IMR-90 (cell line): Measurements from ENCODE around the gene ELANE. TPM values are rescaled to one million over a fixed set of nuclear protein-coding genes. Genes with fewer than 3 reads are reported as not detected.

Source experiments
- ATAC-seq: fragments of 200-7000 bp; cut with Tn5 transposase; 2 replicates; pipeline ENCODE4 v1.9.1; 2020; ENCODE audit warnings: low read depth, mild to moderate bottlenecking, moderate library complexity
- BruUV-seq: library from RNA; stranded (reverse); fragments of 400-500 nt; replicated peaks from 2 replicates; lab custom pipeline; 2021; lab: Mats Ljungman, UMichigan
- CTCF ChIA-PET: fragments of 300-600 bp; formaldehyde crosslinking; extraction: SDS; loops from one replicate; lab custom pipeline; 2021; ENCODE audit warnings: antibody characterized with exemption; lab: Yijun Ruan, JAX
- POLR2A ChIA-PET: fragments of 300-600 bp; sonication (Branson Sonifier 250); formaldehyde crosslinking; loops from one replicate; lab custom pipeline; 2022; ENCODE audit warnings: antibody characterized with exemption; ENCODE audit not compliant: unreplicated experiment; lab: Charles Lee
- DNase-seq: peaks from one replicate; pipeline ENCODE4 v3.0.0; 2013
- H2AFZ ChIP-seq: replicated peaks from 2 replicates; pipeline ENCODE3; 2013; ENCODE audit warnings: low read length, mild to moderate bottlenecking; ENCODE audit not compliant: poor library complexity
- H2AK5ac ChIP-seq: 2 replicates; pipeline ENCODE4 v1.6.1; 2013; ENCODE audit warnings: low read depth, low read length, inconsistent platforms
- H2AK9ac ChIP-seq: replicated peaks from 2 replicates; pipeline ENCODE3; 2013; ENCODE audit warnings: mild to moderate bottlenecking, low read depth, low read length, moderate library complexity; ENCODE audit not compliant: poor library complexity
- H2BK120ac ChIP-seq: 2 replicates; pipeline ENCODE4 v1.6.1; 2013; ENCODE audit warnings: low read depth, low read length, inconsistent platforms
- H2BK15ac ChIP-seq: 3 replicates; pipeline ENCODE4 v1.6.1; 2013; ENCODE audit warnings: low read depth, low read length, inconsistent platforms
- H2BK20ac ChIP-seq: 2 replicates; pipeline ENCODE4 v1.6.1; 2013; ENCODE audit warnings: low read depth, mild to moderate bottlenecking, inconsistent platforms, low read length, moderate library complexity
- H2BK5ac ChIP-seq: 2 replicates; pipeline ENCODE4 v1.6.1; 2013; ENCODE audit warnings: mild to moderate bottlenecking, low read depth, low read length, inconsistent platforms; ENCODE audit not compliant: poor library complexity, severe bottlenecking
- H3K14ac ChIP-seq: replicated peaks from 2 replicates; pipeline ENCODE4 v1.6.1; 2013; ENCODE audit warnings: low read depth, low read length, inconsistent platforms
- H3K18ac ChIP-seq: 2 replicates; pipeline ENCODE4 v1.6.1; 2013; ENCODE audit warnings: low read depth, low read length, control low read depth
- H3K23ac ChIP-seq: 2 replicates; pipeline ENCODE4 v1.6.1; 2013; ENCODE audit warnings: low read depth, low read length, inconsistent platforms
- H3K27ac ChIP-seq: 2 replicates; pipeline ENCODE4 v1.5.1; 2013; ENCODE audit warnings: mild to moderate bottlenecking, control low read depth, low read length; ENCODE audit not compliant: insufficient read depth
- H3K27me3 ChIP-seq: 2 replicates; pipeline ENCODE4 v1.6.1; 2013; ENCODE audit warnings: low read length; ENCODE audit not compliant: control insufficient read depth, insufficient read depth
- H3K36me3 ChIP-seq: 2 replicates; pipeline ENCODE4 v1.6.1; 2013; ENCODE audit warnings: low read length, mixed read lengths; ENCODE audit not compliant: control insufficient read depth, insufficient read depth
- H3K4ac ChIP-seq: 2 replicates; pipeline ENCODE4 v1.6.1; 2013; ENCODE audit warnings: low read depth, low read length, inconsistent platforms
- H3K4me1 ChIP-seq: 2 replicates; pipeline ENCODE4 v1.6.1; 2013; ENCODE audit warnings: low read length, mixed read lengths; ENCODE audit not compliant: control insufficient read depth, insufficient read depth
- H3K4me2 ChIP-seq: 2 replicates; pipeline ENCODE4 v1.6.1; 2013; ENCODE audit warnings: low read depth, mild to moderate bottlenecking, control low read depth, low read length, moderate library complexity
- H3K4me3 ChIP-seq: 2 replicates; pipeline ENCODE4 v1.5.1; 2013; ENCODE audit warnings: low read depth, mild to moderate bottlenecking, control low read depth, low read length, moderate library complexity; ENCODE audit not compliant: insufficient read depth
- H3K56ac ChIP-seq: 2 replicates; pipeline ENCODE4 v1.6.1; 2013; ENCODE audit warnings: low read length, inconsistent platforms; ENCODE audit not compliant: insufficient read depth; ENCODE audit errors: extremely low read depth
- H3K79me1 ChIP-seq, 2 experiments: 2 replicates each; pipeline ENCODE4 v1.6.1; 2013; ENCODE audit warnings: low read length in 2 of 2, inconsistent platforms in 1 of 2, low read depth in 1 of 2
- H3K9ac ChIP-seq: 2 replicates; pipeline ENCODE4 v1.6.1; 2013; ENCODE audit warnings: low read depth, low read length, control low read depth
- H3K9me1 ChIP-seq: 2 replicates; pipeline ENCODE4 v1.6.1; 2013; ENCODE audit warnings: low read length, inconsistent platforms; ENCODE audit not compliant: insufficient read depth
- H3K9me3 ChIP-seq: 2 replicates; pipeline ENCODE4 v1.6.1; 2013; ENCODE audit warnings: low read length; ENCODE audit not compliant: control insufficient read depth, insufficient read depth
- H4K20me1 ChIP-seq: 2 replicates; pipeline ENCODE4 v1.6.1; 2013; ENCODE audit warnings: low read length, inconsistent platforms; ENCODE audit not compliant: insufficient read depth
- H4K5ac ChIP-seq: 2 replicates; pipeline ENCODE4 v1.6.1; 2013; ENCODE audit warnings: mild to moderate bottlenecking, low read depth, low read length, control low read depth
- H4K8ac ChIP-seq, 2 experiments: 2 replicates each; pipeline ENCODE4 v1.6.1; 2013; ENCODE audit warnings: low read depth in 2 of 2, low read length in 2 of 2, control low read depth in 1 of 2, inconsistent platforms in 1 of 2
- H4K91ac ChIP-seq: 2 replicates; pipeline ENCODE4 v1.6.1; 2013; ENCODE audit warnings: low read depth, low read length, inconsistent platforms; ENCODE audit not compliant: insufficient read depth
- FOS ChIP-seq: fragments of 150-350 bp; IDR thresholded peaks from 2 replicates; pipeline ENCODE4 v1.6.1; 2016; ENCODE audit warnings: low read depth, low read length
- MAFK ChIP-seq: IDR thresholded peaks from 2 replicates; pipeline ENCODE4 v1.6.1; 2012; ENCODE audit warnings: low read depth, low read length, improper control_type of control experiment
- MAZ ChIP-seq: IDR thresholded peaks from 2 replicates; pipeline ENCODE4 v1.6.1; 2012; ENCODE audit warnings: low read depth, mild to moderate bottlenecking, low read length, improper control_type of control experiment, moderate library complexity, borderline replicate concordance
- MXI1 ChIP-seq: IDR thresholded peaks from 2 replicates; pipeline ENCODE4 v1.6.1; 2012; ENCODE audit warnings: low read depth, mild to moderate bottlenecking, low read length, moderate library complexity, borderline replicate concordance
- NFE2L2 ChIP-seq: fragments of 150-350 bp; IDR thresholded peaks from 2 replicates; pipeline ENCODE4 v1.6.1; 2016; ENCODE audit warnings: low read depth, mild to moderate bottlenecking, low read length
- RAD21 ChIP-seq: IDR thresholded peaks from 2 replicates; pipeline ENCODE4 v1.6.1; 2012; ENCODE audit warnings: low read length, improper control_type of control experiment
- WGBS, 2 experiments: methylation state at CpG; one replicate each; pipeline versions ENCODE4 v1.1.5 to v1.1.7; 2013; ENCODE audit warnings: missing lambda C conversion rate in 2 of 2; ENCODE audit not compliant: insufficient read length in 1 of 2; ENCODE audit errors: extremely low coverage in 2 of 2; 5-methylcytosine and 5-hydroxymethylcytosine counted together
- dilution Hi-C: fragments of 300-500 bp; cut with HindIII; formaldehyde crosslinking; loops from one replicate; pipeline ENCODE4 v1.14.3; 2018; ENCODE audit warnings: low sequenced_read_pairs; ENCODE audit not compliant: unreplicated experiment
- in situ Hi-C: fragments of 300-500 bp; cut with MboI; formaldehyde crosslinking; loops from 3 replicates; pipeline ENCODE4 v1.14.3; 2019; ENCODE audit warnings: low sequenced_read_pairs, inconsistent platforms, mixed read lengths
- intact Hi-C: fragments of 100-400 bp; cut with micrococcal nuclease; formaldehyde crosslinking; loops from 2 replicates; pipeline ENCODE4 v1.10.0; 2022
- polyA plus RNA-seq, 3 experiments: library from polyadenylated mRNA; depleted of rRNA; stranded (reverse); fragments of >200 nt; gene quantifications; 2 replicates each; pipeline ENCODE4 v1.2.3, GENCODE V29; 2012; ENCODE audit warnings: low replicate concordance in 1 of 3
- total RNA-seq: library from RNA; depleted of rRNA; stranded (reverse); fragments of >200 nt; gene quantifications from 2 replicates; pipeline ENCODE4 v1.2.3, GENCODE V29; 2012

Gene ELANE
- total and polyA plus RNA-seq, 2 of the 4 experiments (the other 2 are of a cell fraction) = 0.27 TPM; not detected in 1

GRCh38 chr19:883661-884211 is 31.6 kb downstream of the ELANE start:
- intact Hi-C loops (no loop called here), dilution Hi-C loops (no loop called here)
- no peak overlapping the region for H4K91ac ChIP-seq

More at GRCh38 chr19:883661-884211, 31.6 kb downstream of the ELANE start:
- H3K9me3 ChIP-seq = no peaks in the 10 kb centered on the region
- no peak overlapping the region for H3K4me2 ChIP-seq
- H4K8ac ChIP-seq = no peak overlapping the region
- no peak for TF ChIP-seq NFE2L2
- no peak for TF ChIP-seq MAFK
- no peak for TF ChIP-seq MXI1
- no peak for TF ChIP-seq RAD21
- no peak for TF ChIP-seq MAZ
- no peak for TF ChIP-seq FOS
- no peak overlapping the region for H2AK5ac ChIP-seq
- no peak for DNase-seq
- H4K5ac ChIP-seq = no peak overlapping the region
- no peak overlapping the region for H2BK20ac ChIP-seq
- H3K14ac ChIP-seq = no peak overlapping the region
- no peaks in the 10 kb centered on the region for H3K27me3 ChIP-seq
- H2AK9ac ChIP-seq = no peak overlapping the region
- H2AFZ ChIP-seq = peak overlapping the region; percentile 33
- H4K20me1 ChIP-seq = peaks cover 6% of the 10 kb centered on the region
- H3K27ac ChIP-seq = no peak overlapping the region
- peaks cover 74% of the 10 kb centered on the region for H3K36me3 ChIP-seq
- no peak; the same call in 1 of the 2 replicates for ATAC-seq
- in situ Hi-C loops = no loop called here
- H2BK15ac ChIP-seq = no peak overlapping the region
- no peak overlapping the region for H3K23ac ChIP-seq
- H3K4ac ChIP-seq = no peak overlapping the region
- no peak overlapping the region for H3K56ac ChIP-seq
- POLR2A ChIA-PET = no interaction called here
- no peaks in the 10 kb centered on the region for H3K9me1 ChIP-seq
- H3K4me3 ChIP-seq = no peak overlapping the region
- no peak overlapping the region for H2BK5ac ChIP-seq
- H3K9ac ChIP-seq = no peak overlapping the region
- no peak overlapping the region for H2BK120ac ChIP-seq
- H3K79me1 ChIP-seq = peaks cover 7 to 19% of the 10 kb centered on the region in 2 experiments; a peak in 3 of 4 replicates
- BruUV-seq = no TSS peak
- H3K4me1 ChIP-seq = no peaks in the 10 kb centered on the region
- H3K18ac ChIP-seq = no peak overlapping the region
- 96% methylated on average over 17 of the region's 22 CpGs; no CpG with 5 or more reads in 1 of the 2 experiments for WGBS, 2 experiments
- CTCF ChIA-PET = no interaction called here
